Stimulated activated CD4-positive, alpha-beta T cell treated with anti-CD3 and anti-CD28 coated beads, Interleukin-1b, Interleukin-23, amount 100 ng/mL, for 1 hour (primary cell): ENCODE results near the gene GALNT12.

Experiments used
- DNase-seq, 2 donors: peaks; one replicate each; pipeline ENCODE4 v3.0.0-alpha.2; 2020; ENCODE audit warnings: low read depth in 2 of 2

The GALNT12 gene

GRCh38 chr9:98805506-98806272 lies 1.8 kb upstream of the GALNT12 start:
- DNase-seq = no peak

- no peak for DNase-seq
These were observed 955 bp upstream of the GALNT12 start for GRCh38 chr9:98806394-98807035.

- DNase-seq = no peak
These were observed 335 bp downstream of the GALNT12 start for GRCh38 chr9:98807814-98808195.

- DNase-seq = no peak
These were observed 943 bp downstream of the GALNT12 start for GRCh38 chr9:98808411-98808815.

GRCh38 chr9:98808875-98809274 lies 1.4 kb downstream of the GALNT12 start:
- no peak for DNase-seq

GRCh38 chr9:98809311-98810101 lies 2.0 kb downstream of the GALNT12 start:
- no peak for DNase-seq

GRCh38 chr9:98810102-98810842 lies 2.8 kb downstream of the GALNT12 start:
- DNase-seq = no peak

- DNase-seq = no peak
These were observed 3.7 kb downstream of the GALNT12 start for GRCh38 chr9:98811051-98811650.

- DNase-seq = no peak
These were observed 8.0 kb downstream of the GALNT12 start for GRCh38 chr9:98815391-98815951.

GRCh38 chr9:98818764-98819163 lies 11.3 kb downstream of the GALNT12 start:
- DNase-seq = no peak

GRCh38 chr9:98819231-98819630 lies 11.8 kb downstream of the GALNT12 start:
- DNase-seq = no peak

- no peak for DNase-seq
These were observed 14.4 kb downstream of the GALNT12 start for GRCh38 chr9:98821831-98822230.

GRCh38 chr9:98822661-98823060 lies 15.2 kb downstream of the GALNT12 start:
- DNase-seq = no peak

- DNase-seq = no peak
These were observed 16.3 kb downstream of the GALNT12 start for GRCh38 chr9:98823666-98824334.

GRCh38 chr9:98825414-98825813 lies 17.9 kb downstream of the GALNT12 start:
- no peak for DNase-seq

- no peak for DNase-seq
These were observed 19.2 kb downstream of the GALNT12 start for GRCh38 chr9:98826716-98827115.

- DNase-seq = no peak
These were observed 22.3 kb downstream of the GALNT12 start for GRCh38 chr9:98829766-98830165.

GRCh38 chr9:98830554-98830953 lies 23.1 kb downstream of the GALNT12 start:
- DNase-seq = no peak

- no peak for DNase-seq
These were observed 24.2 kb downstream of the GALNT12 start for GRCh38 chr9:98831696-98832095.

GRCh38 chr9:98832768-98833089 lies 25.3 kb downstream of the GALNT12 start:
- DNase-seq = no peak
